ENCODE data around the gene AP4E1. TPM values are rescaled to one million over a fixed set of nuclear protein-coding genes. Genes with fewer than 3 reads are reported as not detected.

AP4E1 gene
- total and polyA plus RNA-seq, 3 donors from 2014 or later: 8.1 to 11.8 (median 11.3) TPM

- H3K27ac ChIP-seq: no peak overlapping the region
- H3K4me1 ChIP-seq: no peaks in the 10 kb centered on the region
- DNase-seq: no peak
- 96 to 99% methylated on average over 4 of the region's 4 CpGs for WGBS, 2 donors
- no peaks in the 10 kb centered on the region for H3K9me3 ChIP-seq
- intact Hi-C loops (cut with DNase I; ENCODE audit: low total_unique reads): no loop called here
- no peak overlapping the region for H3K4me3 ChIP-seq
- TF ChIP-seq CTCF (IDR thresholded peaks at IDR 0.05) (no peak), POLR2A (IDR thresholded peaks at IDR 0.05) (no peak)
- H3K27me3 ChIP-seq: no peaks in the 10 kb centered on the region
- H3K36me3 ChIP-seq (ENCODE audit: low read depth, missing control alignments): no peaks in the 10 kb centered on the region
Observed at GRCh38 chr15:50973605-50974004, 65.1 kb downstream of the AP4E1 start.

GRCh38 chr15:50977162-50977561, 68.7 kb downstream of the AP4E1 start:
- Histone ChIP-seq H3K27me3 (no peaks in the 10 kb centered on the region), H3K9me3 (no peaks in the 10 kb centered on the region), H3K4me3 (no peak overlapping the region), H3K27ac (no peak overlapping the region), H3K4me1 (no peaks in the 10 kb centered on the region), H3K36me3 (ENCODE audit: low read depth, missing control alignments) (no peaks in the 10 kb centered on the region)
- 66 to 72% methylated on average over 2 of the region's 2 CpGs for WGBS, 2 donors
- intact Hi-C loops (cut with DNase I; ENCODE audit: low total_unique reads): no loop called here
- no peak for DNase-seq
- TF ChIP-seq CTCF (IDR thresholded peaks at IDR 0.05): no peak
- no peak for TF ChIP-seq POLR2A (IDR thresholded peaks at IDR 0.05)

- no peak for TF ChIP-seq POLR2A (IDR thresholded peaks at IDR 0.05)
- no peak for TF ChIP-seq CTCF (IDR thresholded peaks at IDR 0.05)
- no peaks in the 10 kb centered on the region for H3K9me3 ChIP-seq
- intact Hi-C loops (cut with DNase I; ENCODE audit: low total_unique reads): no loop called here
- H3K36me3 ChIP-seq (ENCODE audit: low read depth, missing control alignments): no peaks in the 10 kb centered on the region
- 90 to 93% methylated on average over 4 of the region's 4 CpGs for WGBS, 2 donors
- no peaks in the 10 kb centered on the region for H3K27me3 ChIP-seq
- no peak overlapping the region for H3K27ac ChIP-seq
- H3K4me1 ChIP-seq: no peaks in the 10 kb centered on the region
- DNase-seq: no peak
- H3K4me3 ChIP-seq: no peak overlapping the region
Observed at GRCh38 chr15:50978580-50978979, 70.1 kb downstream of the AP4E1 start.

- WGBS, 2 donors: 79 to 89% methylated on average over 1 of the region's 1 CpG
- Histone ChIP-seq H3K4me1 (no peaks in the 10 kb centered on the region), H3K9me3 (no peaks in the 10 kb centered on the region), H3K36me3 (ENCODE audit: low read depth, missing control alignments) (no peaks in the 10 kb centered on the region), H3K4me3 (no peak overlapping the region), H3K27me3 (no peaks in the 10 kb centered on the region), H3K27ac (no peak overlapping the region)
- no peak for TF ChIP-seq CTCF (IDR thresholded peaks at IDR 0.05)
- TF ChIP-seq POLR2A (IDR thresholded peaks at IDR 0.05): no peak
- DNase-seq: no peak
- intact Hi-C loops (cut with DNase I; ENCODE audit: low total_unique reads): no loop called here
Observed at GRCh38 chr15:50979041-50979440, 70.6 kb downstream of the AP4E1 start.

- no peak for TF ChIP-seq POLR2A (IDR thresholded peaks at IDR 0.05)
- no peak for TF ChIP-seq CTCF (IDR thresholded peaks at IDR 0.05)
- Histone ChIP-seq H3K27ac (no peak overlapping the region), H3K4me1 (no peaks in the 10 kb centered on the region), H3K9me3 (no peaks in the 10 kb centered on the region), H3K36me3 (ENCODE audit: low read depth, missing control alignments) (no peaks in the 10 kb centered on the region), H3K27me3 (no peaks in the 10 kb centered on the region), H3K4me3 (no peak overlapping the region)
- DNase-seq: no peak
- intact Hi-C loops (cut with DNase I; ENCODE audit: low total_unique reads): no loop called here
- WGBS, 2 donors: 89 to 91% methylated on average over 4 of the region's 4 CpGs
Observed at GRCh38 chr15:50993598-50993997, 85.1 kb downstream of the AP4E1 start.
